Esophagus squamous epithelium (tissue), 4 donors: Measurements from ENCODE around the gene SH3RF1.

Experiments used
- CTCF ChIP-seq, 6 experiments: fragments of 450-650 bp in 4 of 6; fragments of 200-600 bp in 2 of 6; sonication (generic) in 2 of 6; IDR thresholded peaks; one replicate each; pipeline ENCODE4 v1.5.1; 2016 to 2019; ENCODE audit warnings: antibody characterized with exemption in 6 of 6, mild to moderate bottlenecking in 4 of 6, moderate library complexity in 4 of 6
- POLR2A ChIP-seq, 4 donors: fragments of 450-650 bp; IDR thresholded peaks; one replicate each; pipeline ENCODE4 v1.6.1; 2017; ENCODE audit warnings: antibody characterized with exemption in 4 of 4, mild to moderate bottlenecking in 4 of 4, moderate library complexity in 3 of 4

GRCh38 chr4:169203891-169204290 lies 66.9 kb downstream of the SH3RF1 start:
- TF ChIP-seq POLR2A (IDR thresholded peaks at IDR 0.05) (no peak), CTCF (IDR thresholded peaks at IDR 0.05) (no peak)
